SW 1271 (cell line): Measurements from ENCODE around the gene NID2.
A peak's percentile ranks its signal among the peaks of the same experiment; 100 is the strongest.

Experiments
- DNase-seq, 2 experiments: peaks; one replicate each; lab custom pipeline; 2025; lab: John Stamatoyannopoulos, UW

Gene NID2

GRCh38 chr14:52029881-52030280, 39.0 kb downstream of the NID2 start:
- no peak for DNase-seq

GRCh38 chr14:52026901-52027300, 42.0 kb downstream of the NID2 start:
- no peak for DNase-seq

GRCh38 chr14:52026017-52026660, 42.7 kb downstream of the NID2 start:
- no peak for DNase-seq

- peak in 1 of 2 experiments; percentile 20 for DNase-seq
Observed at GRCh38 chr14:52025310-52025709, 43.5 kb downstream of the NID2 start.

- no peak for DNase-seq
Observed at GRCh38 chr14:52023518-52023917, 45.3 kb downstream of the NID2 start.

GRCh38 chr14:52021957-52022600, 46.8 kb downstream of the NID2 start:
- DNase-seq: no peak

GRCh38 chr14:52020866-52021717, 47.8 kb downstream of the NID2 start:
- DNase-seq: no peak

GRCh38 chr14:52020161-52020714, 48.6 kb downstream of the NID2 start:
- no peak for DNase-seq

- DNase-seq: no peak
Observed at GRCh38 chr14:52018970-52019369, 49.9 kb downstream of the NID2 start.

GRCh38 chr14:52018252-52018651, 50.6 kb downstream of the NID2 start:
- DNase-seq: no peak

GRCh38 chr14:52015411-52016030, 53.3 kb downstream of the NID2 start:
- DNase-seq: peak in 1 of 2 experiments; percentile 31

- DNase-seq: no peak
Observed at GRCh38 chr14:52014601-52015267, 54.1 kb downstream of the NID2 start.

- no peak for DNase-seq
Observed at GRCh38 chr14:52013984-52014600, 54.8 kb downstream of the NID2 start.

GRCh38 chr14:52012635-52013034, 56.2 kb downstream of the NID2 start:
- no peak for DNase-seq

- DNase-seq: no peak
Observed at GRCh38 chr14:52011523-52011922, 57.3 kb downstream of the NID2 start.

- DNase-seq: no peak
Observed at GRCh38 chr14:52010173-52010693, 58.6 kb downstream of the NID2 start.

GRCh38 chr14:52008136-52008535, 60.7 kb downstream of the NID2 start:
- no peak for DNase-seq

GRCh38 chr14:52007637-52008036, 61.2 kb downstream of the NID2 start:
- no peak for DNase-seq

GRCh38 chr14:52007211-52007610, 61.6 kb downstream of the NID2 start:
- DNase-seq: no peak

GRCh38 chr14:52006361-52006760, 62.5 kb downstream of the NID2 start:
- no peak for DNase-seq

- no peak for DNase-seq
Observed at GRCh38 chr14:52005625-52006024, 63.2 kb downstream of the NID2 start.
